Parathyroid adenoma (tissue), 2 donors: ENCODE data around the gene JUN.

Experiments used
- H2AFZ ChIP-seq: fragments of 300-600 bp; sonication (generic); one replicate; pipeline ENCODE4 v1.7.0; 2017; ENCODE audit warnings: antibody characterized with exemption, mild to moderate bottlenecking
- H3K27ac ChIP-seq: fragments of 300-600 bp; sonication (generic); one replicate; pipeline ENCODE4 v1.7.0; 2017
- H3K27me3 ChIP-seq: fragments of 300-600 bp; sonication (generic); one replicate; pipeline ENCODE4 v1.7.0; 2017; ENCODE audit warnings: low read length; ENCODE audit not compliant: control insufficient read depth, insufficient read depth
- H3K36me3 ChIP-seq: fragments of 300-600 bp; sonication (generic); one replicate; pipeline ENCODE4 v1.7.0; 2017; ENCODE audit warnings: low read length; ENCODE audit not compliant: control insufficient read depth, insufficient read depth
- H3K4me1 ChIP-seq: fragments of 300-600 bp; sonication (generic); one replicate; pipeline ENCODE4 v1.7.0; 2017; ENCODE audit warnings: control low read depth
- H3K4me2 ChIP-seq: fragments of 300-600 bp; sonication (generic); one replicate; pipeline ENCODE4 v1.7.0; 2017; ENCODE audit warnings: low read length
- H3K4me3 ChIP-seq: fragments of 300-600 bp; sonication (generic); one replicate; pipeline ENCODE4 v1.7.0; 2017; ENCODE audit warnings: low read depth, low read length
- H3K79me2 ChIP-seq: fragments of 300-600 bp; sonication (generic); one replicate; pipeline ENCODE4 v1.7.0; 2017; ENCODE audit warnings: control low read depth
- H3K9ac ChIP-seq: fragments of 300-600 bp; sonication (generic); one replicate; pipeline ENCODE4 v1.7.0; 2017; ENCODE audit warnings: mild to moderate bottlenecking
- H3K9me3 ChIP-seq: fragments of 300-600 bp; sonication (generic); one replicate; pipeline ENCODE4 v1.7.0; 2017; ENCODE audit warnings: low read length; ENCODE audit not compliant: control insufficient read depth
- TF ChIP-seq, protein P1 (sequence below): fragments of 300-600 bp; sonication (generic); IDR thresholded peaks from one replicate; pipeline ENCODE4 v1.7.0; 2017; ENCODE audit warnings: antibody characterized with exemption, mild to moderate bottlenecking
- donor health status: primary hyperparathyroidism.

The JUN gene

DNA sequence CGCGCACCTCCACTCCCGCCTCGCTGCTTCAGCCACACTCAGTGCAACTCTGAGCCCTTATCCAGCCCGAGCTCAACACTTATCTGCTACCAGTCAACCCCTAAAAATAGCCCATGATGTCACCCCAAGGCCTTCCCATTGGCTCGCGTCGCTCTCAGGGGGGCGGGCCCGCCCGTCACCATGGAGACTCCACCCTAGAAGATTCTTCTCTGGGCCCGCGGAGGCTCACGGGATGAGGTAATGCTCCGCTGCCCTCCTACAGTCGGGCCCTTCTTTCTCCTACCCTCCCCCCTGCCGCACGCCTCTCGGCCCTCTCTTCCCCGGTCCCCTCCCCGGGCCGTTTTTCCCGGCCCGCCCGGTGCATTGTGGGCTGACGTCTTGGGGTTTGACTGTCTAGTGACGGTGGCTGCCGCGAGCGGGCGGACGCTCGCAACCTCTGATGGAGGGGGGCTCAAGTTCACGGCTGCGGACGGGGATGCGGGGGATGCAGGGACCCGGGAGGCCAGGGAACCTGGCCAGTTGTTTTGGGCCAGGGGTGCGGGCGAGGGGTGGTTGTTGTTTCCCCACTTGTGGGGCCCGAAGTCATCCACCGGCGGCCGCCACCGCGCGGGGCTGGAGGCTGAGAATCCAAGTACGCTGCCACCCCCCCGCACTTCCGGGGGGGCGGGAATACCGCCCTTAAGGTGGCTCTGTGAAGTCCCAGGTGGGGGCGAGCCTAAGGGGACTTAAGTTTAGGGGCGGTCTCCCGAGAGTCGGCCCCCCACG lies at the start of gene JUN:
JUN (minus strand) TSS at position 55 of the 765 bp plus-strand sequence. CDS start 977 bp downstream, outside the sequence.
- H3K27me3 ChIP-seq: no peaks in the 10 kb centered on the region
- TF ChIP-seq, protein P1, sequence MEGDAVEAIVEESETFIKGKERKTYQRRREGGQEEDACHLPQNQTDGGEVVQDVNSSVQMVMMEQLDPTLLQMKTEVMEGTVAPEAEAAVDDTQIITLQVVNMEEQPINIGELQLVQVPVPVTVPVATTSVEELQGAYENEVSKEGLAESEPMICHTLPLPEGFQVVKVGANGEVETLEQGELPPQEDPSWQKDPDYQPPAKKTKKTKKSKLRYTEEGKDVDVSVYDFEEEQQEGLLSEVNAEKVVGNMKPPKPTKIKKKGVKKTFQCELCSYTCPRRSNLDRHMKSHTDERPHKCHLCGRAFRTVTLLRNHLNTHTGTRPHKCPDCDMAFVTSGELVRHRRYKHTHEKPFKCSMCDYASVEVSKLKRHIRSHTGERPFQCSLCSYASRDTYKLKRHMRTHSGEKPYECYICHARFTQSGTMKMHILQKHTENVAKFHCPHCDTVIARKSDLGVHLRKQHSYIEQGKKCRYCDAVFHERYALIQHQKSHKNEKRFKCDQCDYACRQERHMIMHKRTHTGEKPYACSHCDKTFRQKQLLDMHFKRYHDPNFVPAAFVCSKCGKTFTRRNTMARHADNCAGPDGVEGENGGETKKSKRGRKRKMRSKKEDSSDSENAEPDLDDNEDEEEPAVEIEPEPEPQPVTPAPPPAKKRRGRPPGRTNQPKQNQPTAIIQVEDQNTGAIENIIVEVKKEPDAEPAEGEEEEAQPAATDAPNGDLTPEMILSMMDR: no peak
- peak within 1 kb of the TSS; percentile 98 for H3K4me2 ChIP-seq
- H2AFZ ChIP-seq: peak within 1 kb of the TSS; percentile 86
- peak within 1 kb of the TSS; percentile 100 for H3K27ac ChIP-seq
- H3K79me2 ChIP-seq: peaks cover 16% of the 10 kb centered on the region
- peak within 1 kb of the TSS; percentile 99 for H3K9ac ChIP-seq
- no peaks in the 10 kb centered on the region for H3K9me3 ChIP-seq
- peaks cover 6% of the 10 kb centered on the region for H3K4me1 ChIP-seq
- peak within 1 kb of the TSS; percentile 97 for H3K4me3 ChIP-seq
- H3K36me3 ChIP-seq: peaks cover 15% of the 10 kb centered on the region

DNA sequence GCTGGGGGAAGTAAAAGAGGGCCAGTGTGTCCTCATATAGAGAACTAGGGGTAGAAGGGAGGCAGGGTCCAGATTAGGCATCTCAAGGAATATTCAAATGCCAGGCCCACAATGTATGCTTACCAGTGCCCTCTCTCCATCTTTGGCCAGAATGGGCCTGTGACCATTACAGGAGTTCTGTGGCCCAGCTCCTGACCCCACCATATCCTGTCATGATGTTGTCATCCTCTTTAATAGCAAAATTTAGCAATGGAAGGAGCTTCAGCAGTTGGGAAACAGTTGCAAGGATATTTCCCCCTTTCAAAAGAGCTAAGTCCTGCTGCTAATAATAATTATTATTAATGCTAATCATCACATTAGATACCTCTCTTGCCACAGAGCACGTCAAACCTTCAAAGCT lies 49.3 kb upstream of the JUN start:
- H3K36me3 ChIP-seq: no peaks in the 10 kb centered on the region
- TF ChIP-seq, protein P1: no peak
- H3K27me3 ChIP-seq: no peaks in the 10 kb centered on the region
- no peak overlapping the region for H2AFZ ChIP-seq
- H3K9ac ChIP-seq: no peak overlapping the region
- H3K79me2 ChIP-seq: no peaks in the 10 kb centered on the region
- peaks cover 5% of the 10 kb centered on the region for H3K4me1 ChIP-seq
- no peak overlapping the region for H3K4me2 ChIP-seq
- H3K9me3 ChIP-seq: no peaks in the 10 kb centered on the region
- H3K4me3 ChIP-seq: no peak overlapping the region
- H3K27ac ChIP-seq: no peak overlapping the region

DNA sequence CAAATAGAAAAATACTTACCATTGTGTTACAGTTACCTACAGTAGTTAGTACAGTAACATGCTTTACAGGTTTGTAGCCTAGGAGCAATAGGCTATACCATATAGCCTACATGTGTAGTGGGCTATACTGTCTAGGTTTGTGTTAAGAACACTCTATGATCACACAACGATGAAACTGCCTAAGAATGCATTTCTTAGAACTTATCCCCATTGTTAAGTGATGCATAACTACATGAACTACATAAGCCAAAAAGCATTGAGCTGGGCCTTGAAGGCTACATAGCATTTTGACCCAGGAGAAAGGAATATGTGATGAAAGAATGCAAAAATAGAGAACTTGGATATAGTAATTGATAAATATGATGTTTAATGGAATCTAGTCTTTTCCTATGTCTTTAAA lies 46.4 kb upstream of the JUN start:
- Histone ChIP-seq H3K9me3 (no peaks in the 10 kb centered on the region), H3K27me3 (no peaks in the 10 kb centered on the region), H3K4me3 (no peak overlapping the region), H3K4me1 (peaks cover 2% of the 10 kb centered on the region), H3K79me2 (no peaks in the 10 kb centered on the region), H2AFZ (peak overlapping the region; percentile 28), H3K4me2 (no peak overlapping the region), H3K36me3 (no peaks in the 10 kb centered on the region), H3K9ac (no peak overlapping the region), H3K27ac (no peak overlapping the region)
- TF ChIP-seq, protein P1: no peak

DNA sequence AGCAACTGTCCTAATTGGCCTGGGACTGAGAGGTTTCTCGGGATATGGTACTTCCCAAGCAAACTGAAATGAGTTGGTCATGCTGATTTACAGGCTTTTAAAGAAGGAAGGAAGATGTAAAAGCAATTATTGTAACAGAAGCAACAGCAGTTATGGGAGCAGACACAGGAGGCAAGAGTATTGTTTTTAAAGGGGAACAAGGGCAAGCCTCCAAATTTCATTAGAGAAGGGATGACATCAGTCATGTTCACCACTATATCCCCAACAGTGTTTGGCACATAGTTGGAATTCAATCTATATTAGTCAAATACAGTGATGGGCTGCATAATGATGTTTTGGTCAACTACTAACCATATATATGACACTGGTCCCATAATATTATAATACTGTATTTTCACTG lies 46.0 kb upstream of the JUN start:
- Histone ChIP-seq H3K4me1 (peaks cover 2% of the 10 kb centered on the region), H3K4me3 (no peak overlapping the region), H3K27ac (no peak overlapping the region), H3K79me2 (no peaks in the 10 kb centered on the region), H3K4me2 (no peak overlapping the region), H3K9me3 (no peaks in the 10 kb centered on the region), H2AFZ (no peak overlapping the region), H3K27me3 (no peaks in the 10 kb centered on the region), H3K36me3 (no peaks in the 10 kb centered on the region), H3K9ac (no peak overlapping the region)
- TF ChIP-seq, protein P1: no peak

DNA sequence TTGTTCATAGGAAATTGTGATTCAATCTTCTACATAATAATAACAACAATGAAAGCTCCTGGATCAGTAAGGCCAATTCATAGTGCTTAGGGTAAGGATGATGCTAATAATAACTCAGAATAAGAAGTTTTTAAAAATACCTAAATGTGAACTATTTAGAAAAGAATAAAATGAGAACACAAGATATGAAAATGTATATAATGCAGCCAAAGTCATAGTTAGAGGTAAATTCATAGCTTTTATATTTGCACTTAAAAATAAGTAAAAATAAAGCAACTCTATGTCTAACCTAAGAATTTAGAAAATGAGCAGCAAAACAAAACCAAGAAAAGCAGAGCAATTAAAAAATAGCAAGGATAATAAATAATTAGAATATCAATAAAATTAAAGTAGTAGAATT lies 43.5 kb upstream of the JUN start:
- H3K79me2 ChIP-seq: no peaks in the 10 kb centered on the region

More for the DNA sequence above, 43.5 kb upstream of the JUN start:
- H3K4me1 ChIP-seq: peaks cover 2% of the 10 kb centered on the region
- no peak overlapping the region for H3K9ac ChIP-seq
- no peak overlapping the region for H3K27ac ChIP-seq
- no peaks in the 10 kb centered on the region for H3K9me3 ChIP-seq
- no peak overlapping the region for H3K4me2 ChIP-seq
- TF ChIP-seq, protein P1: no peak
- no peaks in the 10 kb centered on the region for H3K27me3 ChIP-seq
- no peak overlapping the region for H3K4me3 ChIP-seq
- H2AFZ ChIP-seq: no peak overlapping the region
- no peaks in the 10 kb centered on the region for H3K36me3 ChIP-seq
